Natural killer cell (primary cell): Measurements from ENCODE around the gene MELTF. TPM values are rescaled to one million over a fixed set of nuclear protein-coding genes. Genes with fewer than 3 reads are reported as not detected.

Source experiments
- ATAC-seq, 3 donors: fragments of 150-1000 bp in 2 of 3; fragments of 200-7000 bp in 1 of 3; cut with Tn5 transposase; 1 replicate in 1 of 3; 2 replicates in 2 of 3; pipeline ENCODE4 v1.10.0; 2021; ENCODE audit warnings: mild to moderate bottlenecking in 2 of 3, moderate library complexity in 2 of 3
- DNase-seq, 2 donors: peaks; one replicate each; pipeline versions ENCODE4 v3.0.0 to v3.0.0-alpha.2; 2013 to 2021; ENCODE audit warnings: mixed read lengths in 1 of 2
- H3K27ac ChIP-seq: one replicate; pipeline ENCODE4 v1.5.1; 2013; ENCODE audit warnings: mild to moderate bottlenecking, low read length
- H3K27me3 ChIP-seq: one replicate; pipeline ENCODE4 v1.6.1; 2013; ENCODE audit warnings: low read length; ENCODE audit not compliant: control insufficient read depth, insufficient read depth
- H3K36me3 ChIP-seq: one replicate; pipeline ENCODE4 v1.6.1; 2013; ENCODE audit warnings: low read length; ENCODE audit not compliant: control insufficient read depth, insufficient read depth
- H3K4me1 ChIP-seq: one replicate; pipeline ENCODE4 v1.6.1; 2013; ENCODE audit warnings: low read length; ENCODE audit not compliant: control insufficient read depth, insufficient read depth
- H3K4me3 ChIP-seq: one replicate; pipeline ENCODE4 v1.5.1; 2013; ENCODE audit warnings: low read length
- H3K9me3 ChIP-seq: one replicate; pipeline ENCODE4 v1.6.1; 2013; ENCODE audit warnings: low read length; ENCODE audit not compliant: control insufficient read depth, insufficient read depth
- H3K27ac Mint-ChIP-seq, 2 donors: one replicate each; pipeline ENCODE4 v1.8.0; 2022; ENCODE audit warnings: mild to moderate bottlenecking in 2 of 2, mixed read lengths in 2 of 2, moderate library complexity in 1 of 2
- H3K27me3 Mint-ChIP-seq, 2 donors: one replicate each; pipeline ENCODE4 v1.8.0; 2022; ENCODE audit warnings: low read depth in 2 of 2, mixed read lengths in 2 of 2
- H3K36me3 Mint-ChIP-seq: one replicate; pipeline ENCODE4 v1.8.0; 2022; ENCODE audit warnings: mixed read lengths
- H3K4me1 Mint-ChIP-seq, 2 donors: one replicate each; pipeline ENCODE4 v1.8.0; 2022; ENCODE audit warnings: mixed read lengths in 2 of 2
- H3K4me3 Mint-ChIP-seq: one replicate; pipeline ENCODE4 v1.8.0; 2022; ENCODE audit warnings: mild to moderate bottlenecking, moderate library complexity, mixed read lengths
- H3K9me3 Mint-ChIP-seq, 2 donors: one replicate each; pipeline ENCODE4 v1.8.0; 2022; ENCODE audit warnings: mixed read lengths in 2 of 2
- CTCF ChIP-seq: fragments of 200-600 bp; IDR thresholded peaks from one replicate; pipeline ENCODE4 v1.8.0; 2022; ENCODE audit warnings: antibody characterized with exemption
- WGBS: methylation state at CpG from one replicate; pipeline ENCODE4 v1.1.7; 2013; ENCODE audit warnings: missing lambda C conversion rate; ENCODE audit not compliant: insufficient coverage; 5-methylcytosine and 5-hydroxymethylcytosine counted together
- intact Hi-C: fragments of 100-400 bp; cut with micrococcal nuclease; formaldehyde crosslinking; loops from one replicate; pipeline ENCODE4 v1.14.2; 2022
- total RNA-seq, 4 donors: library from RNA; stranded (reverse); fragments of 120-200 nt in 1 of 4; gene quantifications; one replicate each; pipeline versions ENCODE4 v1.2.3 to v1.2.4, GENCODE V29; 2013 to 2022

The MELTF gene
- total RNA-seq, 3 donors from 2014 or later (not counting 1 experiment from before 2014, with no cell fraction given) = 2.4 to 4.3 (median 4.0) TPM

GRCh38 chr3:197009532-197010019 is 20.0 kb downstream of the MELTF start:
- H3K4me1 Mint-ChIP-seq = no peaks in the 10 kb centered on the region
- no peak for ATAC-seq
- Histone ChIP-seq H3K27me3 (no peaks in the 10 kb centered on the region), H3K9me3 (no peaks in the 10 kb centered on the region), H3K4me3 (no peak overlapping the region), H3K36me3 (no peaks in the 10 kb centered on the region), H3K27ac (no peak overlapping the region), H3K4me1 (no peaks in the 10 kb centered on the region)
- H3K27me3 Mint-ChIP-seq = peaks cover 0 to 7% of the 10 kb centered on the region in 2 donors
- H3K9me3 Mint-ChIP-seq = no peaks in the 10 kb centered on the region
- no peak overlapping the region for H3K4me3 Mint-ChIP-seq
- H3K36me3 Mint-ChIP-seq = no peaks in the 10 kb centered on the region
- 89% methylated on average over 20 of the region's 20 CpGs for WGBS
- TF ChIP-seq CTCF = no peak
- intact Hi-C loops = no loop called here
- H3K27ac Mint-ChIP-seq = no peak overlapping the region
- no peak for DNase-seq

- H3K27me3 Mint-ChIP-seq = peaks cover 0 to 7% of the 10 kb centered on the region in 2 donors
- no peak overlapping the region for H3K27ac Mint-ChIP-seq
- H3K4me1 Mint-ChIP-seq = peaks cover 0 to 5% of the 10 kb centered on the region in 2 donors
- no peaks in the 10 kb centered on the region for H3K9me3 Mint-ChIP-seq
- WGBS = 94% methylated on average over 27 of the region's 27 CpGs
- ATAC-seq (no peak), DNase-seq (no peak)
- H3K36me3 Mint-ChIP-seq = no peaks in the 10 kb centered on the region
- H3K4me3 Mint-ChIP-seq = no peak overlapping the region
- H3K27me3 ChIP-seq = no peaks in the 10 kb centered on the region
- no peak overlapping the region for H3K4me3 ChIP-seq
- intact Hi-C loops = no loop called here
- no peak overlapping the region for H3K27ac ChIP-seq
- no peaks in the 10 kb centered on the region for H3K36me3 ChIP-seq
- peaks cover 6% of the 10 kb centered on the region for H3K4me1 ChIP-seq
- H3K9me3 ChIP-seq = no peaks in the 10 kb centered on the region
- TF ChIP-seq CTCF = no peak
Observed at GRCh38 chr3:197008436-197009209, 21.0 kb downstream of the MELTF start.

GRCh38 chr3:197007953-197008352 is 21.7 kb downstream of the MELTF start:
- peaks cover 0 to 9% of the 10 kb centered on the region in 2 donors for H3K4me1 Mint-ChIP-seq
- Histone ChIP-seq H3K27ac (no peak overlapping the region), H3K4me3 (no peak overlapping the region), H3K4me1 (peaks cover 9% of the 10 kb centered on the region), H3K9me3 (no peaks in the 10 kb centered on the region), H3K36me3 (no peaks in the 10 kb centered on the region), H3K27me3 (no peaks in the 10 kb centered on the region)
- DNase-seq (no peak), ATAC-seq (no peak)
- H3K27me3 Mint-ChIP-seq = peaks cover 0 to 7% of the 10 kb centered on the region in 2 donors
- H3K4me3 Mint-ChIP-seq = no peak overlapping the region
- intact Hi-C loops = no loop called here
- no peak for TF ChIP-seq CTCF
- H3K9me3 Mint-ChIP-seq = no peaks in the 10 kb centered on the region
- WGBS = 91% methylated on average over 8 of the region's 8 CpGs
- H3K36me3 Mint-ChIP-seq = no peaks in the 10 kb centered on the region
- no peak overlapping the region for H3K27ac Mint-ChIP-seq
